Measurements from ENCODE around the gene NCK2. TPM values are rescaled to one million over a fixed set of nuclear protein-coding genes. Genes with fewer than 3 reads are reported as not detected.

Gene NCK2
- total and polyA plus RNA-seq, 2 of the 13 experiments (the other 11 are each of a cell fraction or from before 2014, with no cell fraction given) = 14.8 to 23.5 TPM

GRCh38 chr2:105919191-105919811 is 174.6 kb downstream of the NCK2 start (continued):
- peak; percentile 81 for TF ChIP-seq SMAD3 (CRISPR knock-in tag; IDR thresholded peaks at IDR 0.05)
- peak; percentile 93 for TF ChIP-seq HDAC1 (CRISPR knock-in tag; IDR thresholded peaks at IDR 0.05)
- no peak; the same call in 1 of the 2 replicates for TF ChIP-seq ZHX1 (CRISPR knock-in tag; IDR thresholded peaks at IDR 0.05; ENCODE audit: low read depth)
- no peak for TF ChIP-seq NFATC3 (CRISPR knock-in tag; IDR thresholded peaks at IDR 0.05)
- no peak for TF ChIP-seq ATF7 (IDR thresholded peaks at IDR 0.05)
- peak; percentile 88 for TF ChIP-seq ATF7 (CRISPR knock-in tag; IDR thresholded peaks at IDR 0.05)
- peak; percentile 18; the same call in 1 of the 2 replicates for TF ChIP-seq ZNF142 (CRISPR knock-in tag; IDR thresholded peaks at IDR 0.05)
- TF ChIP-seq MLLT10 (CRISPR knock-in tag; IDR thresholded peaks at IDR 0.05) = no peak
- peak; percentile 89; the same call in 1 of the 2 replicates for TF ChIP-seq MEIS1 (CRISPR knock-in tag; IDR thresholded peaks at IDR 0.05; ENCODE audit: borderline replicate concordance)
- 0 out of 2 replicates have a peak, but pooled peaks have one; percentile 58 for TF ChIP-seq MTF2 (CRISPR knock-in tag; IDR thresholded peaks at IDR 0.05; ENCODE audit: borderline replicate concordance)
- TF ChIP-seq SKIL (CRISPR knock-in tag; IDR thresholded peaks at IDR 0.05; ENCODE audit: borderline replicate concordance) = peak; percentile 22; the same call in 1 of the 2 replicates
- peak; percentile 60; the same call in 1 of the 2 replicates for TF ChIP-seq DRAP1 (CRISPR knock-in tag; IDR thresholded peaks at IDR 0.05)
- TF ChIP-seq FOXJ3 (CRISPR knock-in tag; IDR thresholded peaks at IDR 0.05; ENCODE audit: borderline replicate concordance) = peak; percentile 64; the same call in 1 of the 2 replicates

All from HepG2 (cell line).